ENCODE results near the gene PRR35. TPM values are rescaled to one million over a fixed set of nuclear protein-coding genes. Genes with fewer than 3 reads are reported as not detected.

The PRR35 gene
- total RNA-seq = not detected in 2 replicates

DNA sequence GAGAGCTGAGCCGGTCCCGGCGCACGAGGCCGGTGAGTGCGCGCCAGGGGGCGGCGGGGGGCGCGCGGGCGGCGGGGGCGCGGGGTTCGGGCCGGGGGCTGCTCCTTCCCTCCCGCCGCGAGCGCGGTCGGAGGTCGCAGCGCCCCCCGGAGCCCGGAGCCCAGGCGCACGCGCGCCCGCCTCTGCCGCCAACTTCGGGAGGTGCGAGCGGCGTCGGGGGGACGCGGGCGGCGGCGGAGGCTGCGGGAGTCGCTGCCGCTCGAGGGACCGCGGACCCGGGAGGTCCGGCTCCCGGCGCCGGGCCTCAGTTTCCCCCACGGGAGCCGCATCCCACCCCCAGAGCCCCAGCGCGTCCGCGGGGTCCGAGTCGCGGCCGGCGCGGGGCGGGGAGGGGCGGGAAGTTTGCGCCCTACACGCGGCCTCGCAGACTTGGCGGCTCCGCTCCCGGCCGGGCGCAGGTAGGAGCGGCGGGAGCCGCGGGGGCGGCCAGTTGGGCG is at the start of gene PRR35:
Gene PRR35 (plus strand): TSS at position 191 of the 497 bp plus-strand sequence. CDS start 2,901 bp downstream, outside the sequence.

DNA sequence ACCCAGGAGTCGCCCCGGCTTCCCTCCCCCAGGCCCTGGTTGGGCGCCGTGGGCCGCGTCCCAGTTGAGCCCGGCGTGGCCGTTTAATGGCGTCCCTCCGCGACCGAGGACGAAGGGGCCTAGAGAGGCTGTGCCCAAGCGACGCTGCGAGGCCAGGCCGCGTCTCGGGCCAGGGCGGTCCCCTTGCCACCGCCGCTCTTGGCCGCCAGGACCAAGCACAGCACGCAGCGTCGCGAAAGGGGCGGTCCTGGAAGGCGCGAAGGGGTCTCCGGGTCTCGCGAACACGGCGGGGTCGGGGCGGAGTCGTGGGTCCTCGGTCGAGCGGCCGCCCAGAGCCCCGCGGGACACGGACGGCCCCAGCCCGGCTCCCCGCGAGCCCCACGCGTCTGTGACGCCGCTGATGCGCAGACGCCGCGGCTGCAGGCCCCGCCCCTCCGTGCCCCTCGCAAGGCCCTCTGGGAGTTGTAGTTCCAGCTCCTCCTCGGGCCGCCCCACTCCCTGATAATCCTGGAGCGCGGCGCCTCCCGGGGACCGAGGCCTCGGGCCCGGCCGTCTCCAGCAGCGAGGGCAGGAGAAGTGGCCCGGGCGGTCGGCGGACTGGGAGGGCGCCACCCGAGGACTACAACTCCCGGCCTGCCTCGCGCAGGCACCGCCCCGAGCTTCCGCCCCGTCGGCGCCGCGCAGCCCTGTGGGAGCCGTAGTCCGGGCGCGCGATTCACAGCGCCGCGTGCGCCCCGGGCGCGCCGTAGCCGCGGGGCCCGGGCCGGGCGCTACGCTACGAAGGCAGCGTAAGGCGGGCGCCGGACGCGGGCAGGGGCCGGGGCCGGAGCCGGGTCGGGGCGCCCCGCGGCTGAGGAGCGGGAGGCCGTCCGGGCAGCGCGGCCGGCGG is 32.9 kb upstream of the PRR35 start, which contains the start of gene CAPN15:
Gene CAPN15 (plus strand): TSS at position 698 of the 889 bp plus-strand sequence. CDS start 19,127 bp downstream, outside the sequence.

DNA sequence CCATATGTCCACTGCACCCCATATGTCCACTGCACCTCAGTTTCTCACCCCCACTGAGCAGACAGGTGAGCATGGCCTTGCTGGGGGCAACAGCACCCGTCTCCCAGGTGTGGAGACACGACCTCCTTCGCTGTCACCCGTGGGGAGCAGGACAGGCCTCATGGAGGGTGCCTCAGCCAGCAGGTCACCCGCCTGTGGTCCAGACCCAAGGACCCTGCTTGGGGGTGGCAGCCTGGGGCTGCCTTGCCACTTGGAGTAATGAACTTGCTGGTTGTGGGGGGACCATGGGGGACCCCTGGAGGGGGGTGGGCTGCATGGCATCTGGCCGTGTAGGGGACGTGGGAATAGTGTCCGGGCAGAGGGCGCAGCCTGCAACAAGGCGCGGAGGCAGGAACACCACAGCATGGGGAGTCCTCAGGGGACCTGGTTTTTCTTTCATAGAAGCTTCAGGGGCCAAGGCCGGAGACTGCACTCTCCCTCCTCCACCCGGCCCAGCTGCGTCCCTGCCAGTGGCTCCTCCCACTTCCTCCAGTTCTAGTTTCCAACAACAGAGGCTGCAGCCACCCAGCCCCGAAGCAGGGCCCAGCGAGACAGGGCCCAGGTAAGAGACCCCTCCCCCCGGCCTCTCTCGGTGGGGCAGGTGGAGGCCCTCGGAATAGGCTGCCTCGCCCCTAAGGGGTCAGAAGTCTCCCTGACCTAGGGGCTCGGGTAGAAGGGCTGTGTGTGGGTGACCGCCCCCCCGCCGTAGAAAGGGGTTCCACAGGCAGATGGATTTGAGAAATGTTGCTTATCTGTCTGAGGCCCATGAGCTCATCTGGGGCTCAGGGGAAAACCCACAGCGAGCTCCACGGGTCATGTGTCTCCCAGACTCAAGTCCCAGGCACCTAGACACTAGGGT is 6.5 kb downstream of the PRR35 start, which contains the start of gene NHLRC4:
Gene NHLRC4 (plus strand): TSS at position 531 of the 898 bp plus-strand sequence. CDS start 1,043 bp downstream, outside the sequence.

DNA sequence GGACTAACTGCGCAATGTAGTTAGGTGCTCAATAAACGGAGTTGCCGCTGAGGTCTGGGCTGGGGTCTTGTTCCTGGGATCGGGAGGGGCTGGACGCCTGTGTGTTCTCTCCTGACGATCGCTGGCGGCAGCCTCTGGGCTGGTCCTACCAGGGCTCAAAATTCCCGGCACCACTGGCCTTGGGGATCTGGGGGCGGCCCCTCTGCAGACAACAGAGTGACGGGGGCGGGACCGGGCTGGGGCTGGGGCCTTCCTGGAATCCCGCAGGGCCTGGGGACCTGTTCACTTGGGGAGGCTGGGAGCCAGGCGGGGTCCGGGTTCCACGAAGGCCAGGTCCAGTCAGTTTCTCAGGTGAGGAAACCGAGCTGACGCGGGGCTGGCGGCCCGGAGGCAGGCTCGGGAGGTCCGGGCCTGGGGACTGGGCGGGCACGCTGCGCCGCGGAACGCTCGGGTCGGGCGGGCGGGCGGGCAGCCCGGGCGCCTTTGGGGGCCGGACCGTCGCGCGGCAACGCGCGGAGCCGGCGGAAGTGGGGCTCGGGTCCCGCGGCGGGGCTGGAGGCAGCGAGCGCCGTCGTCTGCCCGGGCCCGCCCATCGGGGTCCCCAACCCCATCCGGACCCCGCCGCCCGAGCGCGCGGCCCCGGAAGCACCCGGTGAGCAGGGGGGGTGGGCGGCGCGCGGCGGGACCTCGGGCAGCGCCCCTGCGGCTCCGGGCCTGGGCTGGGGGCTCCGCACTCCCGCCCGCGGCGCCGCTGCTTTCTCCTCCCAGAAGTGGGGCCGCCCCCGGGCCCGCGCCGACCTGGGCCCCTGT is 9.5 kb downstream of the PRR35 start, which contains the start of gene PIGQ:
Gene PIGQ (plus strand): TSS at position 524 of the 810 bp plus-strand sequence. CDS start 4,107 bp downstream, outside the sequence.

DNA sequence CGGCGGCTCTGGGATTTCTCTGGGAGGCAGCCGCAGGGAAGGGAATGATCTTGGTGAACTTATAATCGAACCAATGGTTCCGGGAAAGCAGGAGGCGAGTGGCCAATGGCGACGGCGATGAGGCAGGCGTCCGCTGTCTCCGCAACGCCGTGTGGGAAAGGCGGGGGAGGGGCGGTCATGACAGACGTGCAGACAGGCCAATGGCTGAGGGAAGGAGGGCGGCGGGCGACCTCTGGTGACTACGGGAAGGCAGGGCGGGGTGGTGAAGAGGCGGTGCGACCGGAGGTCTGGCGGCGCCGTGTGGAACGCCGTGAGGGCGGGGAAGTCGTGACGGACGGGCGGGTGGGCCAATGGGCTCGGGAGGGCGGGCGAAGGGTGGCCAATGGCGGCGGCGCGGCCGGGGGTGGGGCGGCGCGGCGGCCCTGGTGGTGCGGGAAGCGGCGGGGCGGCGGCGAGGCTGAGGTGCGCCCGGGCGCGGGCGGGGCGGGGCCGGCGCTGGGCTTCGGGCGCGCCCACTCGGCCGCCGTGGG is 29.5 kb downstream of the PRR35 start, which contains the start of gene RAB40C:
Gene RAB40C (plus strand): TSS at position 409 of the 530 bp plus-strand sequence. CDS start 226 bp downstream, outside the sequence.

Other genes with a start within 250 kb of the PRR35 start
- 16.1 and 18.0 TPM in 2 replicates for gene AXIN1, start 207.7 kb upstream of the PRR35 start, total RNA-seq
- gene MRPL28, start 189.9 kb upstream of the PRR35 start, total RNA-seq = 55.8 and 65.9 TPM in 2 replicates
- gene PGAP6, start 178.4 kb upstream of the PRR35 start, total RNA-seq = 62.1 and 67.1 TPM in 2 replicates
- 31.6 and 32.1 TPM in 2 replicates for gene NME4, start 163.2 kb upstream of the PRR35 start, total RNA-seq
- 10.2 and 13.8 TPM in 2 replicates for gene DECR2, start 158.5 kb upstream of the PRR35 start, total RNA-seq
- gene RAB11FIP3, start 134.7 kb upstream of the PRR35 start, total RNA-seq = 27.5 and 38.9 TPM in 2 replicates
- gene CAPN15, start 32.7 kb upstream of the PRR35 start, total RNA-seq = 18.3 and 25.2 TPM in 2 replicates
- gene NHLRC4, start 6.6 kb downstream of the PRR35 start, total RNA-seq = 2.2 and 2.3 TPM in 2 replicates
- gene PIGQ, start 9.6 kb downstream of the PRR35 start, total RNA-seq = 15.1 and 15.9 TPM in 2 replicates
- gene RAB40C, start 29.7 kb downstream of the PRR35 start, total RNA-seq = 9.2 and 10.9 TPM in 2 replicates
- gene WFIKKN1, start 70.6 kb downstream of the PRR35 start, total RNA-seq = under 0.01 and 0.09 TPM in 2 replicates
- gene METTL26, start 75.9 kb downstream of the PRR35 start, total RNA-seq = 46.4 and 47.7 TPM in 2 replicates
- gene MCRIP2, start 81.4 kb downstream of the PRR35 start, total RNA-seq = 6.9 and 9.4 TPM in 2 replicates
- 6.2 and 6.4 TPM in 2 replicates for gene WDR90, start 89.0 kb downstream of the PRR35 start, total RNA-seq
- 23.5 and 23.8 TPM in 2 replicates for gene RHOT2, start 107.7 kb downstream of the PRR35 start, total RNA-seq
- 0.17 TPM in 1 of 2 replicates, not detected in the other for gene RHBDL1, start 115.3 kb downstream of the PRR35 start, total RNA-seq
- 71.7 and 89.8 TPM in 2 replicates for gene STUB1, start 120.0 kb downstream of the PRR35 start, total RNA-seq
- gene JMJD8, start 123.9 kb downstream of the PRR35 start, total RNA-seq = 17.9 and 18.5 TPM in 2 replicates
- gene WDR24, start 130.0 kb downstream of the PRR35 start, total RNA-seq = 1.7 and 2.5 TPM in 2 replicates
- under 0.01 and 0.09 TPM in 2 replicates for gene FBXL16, start 145.4 kb downstream of the PRR35 start, total RNA-seq
- gene METRN, start 154.7 kb downstream of the PRR35 start, total RNA-seq = 14.1 and 27.2 TPM in 2 replicates
- 12.2 and 13.8 TPM in 2 replicates for gene ANTKMT, start 160.8 kb downstream of the PRR35 start, total RNA-seq
- gene CCDC78, start 166.0 kb downstream of the PRR35 start, total RNA-seq = 0.22 and 0.34 TPM in 2 replicates
- gene HAGHL, start 166.7 kb downstream of the PRR35 start, total RNA-seq = 4.6 and 4.7 TPM in 2 replicates
- gene CIAO3, start 180.6 kb downstream of the PRR35 start, total RNA-seq = 23.0 and 30.9 TPM in 2 replicates
- 0.17 TPM in 1 of 2 replicates, not detected in the other for gene MSLN, start 200.3 kb downstream of the PRR35 start, total RNA-seq
- gene RPUSD1, start 228.0 kb downstream of the PRR35 start, total RNA-seq = 19.3 and 19.5 TPM in 2 replicates
- gene CHTF18, start 228.2 kb downstream of the PRR35 start, total RNA-seq = 3.1 and 3.3 TPM in 2 replicates
- gene GNG13, start 240.3 kb downstream of the PRR35 start, total RNA-seq = not detected in 2 replicates

Data from dermis lymphatic vessel endothelial cell (primary cell).